MG63 (cell line): ENCODE data around the gene LST1. TPM values are rescaled to one million over a fixed set of nuclear protein-coding genes. Genes with fewer than 3 reads are reported as not detected.
A peak's percentile ranks its signal among the peaks of the same experiment; 100 is the strongest.

Experiments used
- DNase-seq: peaks from one replicate; pipeline ENCODE4 v3.0.0-alpha.2; 2020
- H3K27me3 ChIP-seq: fragments of 250-450 bp; sonication (Bioruptor Pico); 2 replicates; pipeline ENCODE4 v1.5.1; 2020; ENCODE audit warnings: mild to moderate bottlenecking, moderate library complexity
- H3K36me3 ChIP-seq: fragments of 250-450 bp; sonication (Bioruptor Pico); 2 replicates; pipeline ENCODE4 v1.5.1; 2020; ENCODE audit warnings: mild to moderate bottlenecking, moderate library complexity
- H3K4me3 ChIP-seq: fragments of 250-450 bp; sonication (Bioruptor Pico); 2 replicates; pipeline ENCODE4 v1.5.1; 2020; ENCODE audit warnings: mild to moderate bottlenecking, moderate library complexity
- H3K9me3 ChIP-seq: fragments of 250-450 bp; sonication (Bioruptor Pico); 2 replicates; pipeline ENCODE4 v1.5.1; 2020; ENCODE audit warnings: mild to moderate bottlenecking, moderate library complexity
- total RNA-seq: library from RNA; depleted of rRNA; stranded (reverse); fragments of >200 nt; shearing (Covaris generic); gene quantifications from 2 replicates; pipeline ENCODE4 v1.2.3, GENCODE V29; 2014; ENCODE audit warnings: low replicate concordance

Gene LST1
- total RNA-seq, 1 experiment from 2014 or later, result not detected

GRCh38 chr6:31575952-31576685, 10.0 kb upstream of the LST1 start:
- H3K27me3 ChIP-seq, result no peaks in the 10 kb centered on the region
- no peaks in the 10 kb centered on the region for H3K36me3 ChIP-seq
- DNase-seq, result no peak
- H3K9me3 ChIP-seq, result no peaks in the 10 kb centered on the region
- H3K4me3 ChIP-seq, result no peak overlapping the region

GRCh38 chr6:31576897-31577578, 9.0 kb upstream of the LST1 start:
- H3K9me3 ChIP-seq, result no peaks in the 10 kb centered on the region
- DNase-seq, result no peak
- no peak overlapping the region for H3K4me3 ChIP-seq
- no peaks in the 10 kb centered on the region for H3K27me3 ChIP-seq
- no peaks in the 10 kb centered on the region for H3K36me3 ChIP-seq

GRCh38 chr6:31577579-31577966, 8.5 kb upstream of the LST1 start:
- Histone ChIP-seq H3K27me3 (no peaks in the 10 kb centered on the region), H3K9me3 (no peaks in the 10 kb centered on the region), H3K36me3 (no peaks in the 10 kb centered on the region), H3K4me3 (no peak overlapping the region)
- no peak for DNase-seq

- H3K4me3 ChIP-seq, result no peak overlapping the region
- H3K36me3 ChIP-seq, result no peaks in the 10 kb centered on the region
- no peaks in the 10 kb centered on the region for H3K27me3 ChIP-seq
- H3K9me3 ChIP-seq, result no peaks in the 10 kb centered on the region
- DNase-seq, result no peak
Measured at GRCh38 chr6:31578184-31579118, 7.6 kb upstream of the LST1 start.

- Histone ChIP-seq H3K36me3 (no peaks in the 10 kb centered on the region), H3K27me3 (no peaks in the 10 kb centered on the region), H3K9me3 (no peaks in the 10 kb centered on the region), H3K4me3 (no peak overlapping the region)
- no peak for DNase-seq
Measured at GRCh38 chr6:31579119-31579505, 7.0 kb upstream of the LST1 start.

GRCh38 chr6:31579546-31580437, 6.3 kb upstream of the LST1 start:
- no peaks in the 10 kb centered on the region for H3K36me3 ChIP-seq
- no peaks in the 10 kb centered on the region for H3K27me3 ChIP-seq
- H3K9me3 ChIP-seq, result no peaks in the 10 kb centered on the region
- H3K4me3 ChIP-seq, result no peak overlapping the region
- DNase-seq, result no peak

GRCh38 chr6:31580438-31580740, 5.7 kb upstream of the LST1 start:
- Histone ChIP-seq H3K27me3 (no peaks in the 10 kb centered on the region), H3K36me3 (no peaks in the 10 kb centered on the region), H3K4me3 (peak overlapping the region; percentile 71), H3K9me3 (no peaks in the 10 kb centered on the region)
- no peak for DNase-seq

GRCh38 chr6:31580807-31581433, 5.2 kb upstream of the LST1 start:
- peak; percentile 79 for DNase-seq
- Histone ChIP-seq H3K36me3 (no peaks in the 10 kb centered on the region), H3K27me3 (no peaks in the 10 kb centered on the region), H3K9me3 (no peaks in the 10 kb centered on the region), H3K4me3 (peak overlapping the region; percentile 71)

GRCh38 chr6:31581434-31582229, 4.4 kb upstream of the LST1 start:
- no peaks in the 10 kb centered on the region for H3K9me3 ChIP-seq
- peak; percentile 7 for DNase-seq
- H3K4me3 ChIP-seq, result peak overlapping the region; percentile 71
- H3K36me3 ChIP-seq, result no peaks in the 10 kb centered on the region
- H3K27me3 ChIP-seq, result no peaks in the 10 kb centered on the region

- Histone ChIP-seq H3K4me3 (peak within 1 kb of the TSS; percentile 71), H3K27me3 (no peaks in the 10 kb centered on the region)
Measured at GRCh38 chr6:31582230-31582643, 3.8 kb upstream of the LST1 start, which contains the start of gene LTB. TSS of gene LTB (minus strand) at chr6:31582424. CDS start at chr6:31582417, 7 bp downstream.

GRCh38 chr6:31585491-31585890, 586 bp upstream of the LST1 start:
- DNase-seq, result no peak
- no peaks in the 10 kb centered on the region for H3K9me3 ChIP-seq
- H3K27me3 ChIP-seq, result no peaks in the 10 kb centered on the region
- no peaks in the 10 kb centered on the region for H3K36me3 ChIP-seq
- H3K4me3 ChIP-seq, result no peak overlapping the region

More at GRCh38 chr6:31582230-31582643, 3.8 kb upstream of the LST1 start, which contains the start of gene LTB:
- H3K9me3 ChIP-seq, result no peaks in the 10 kb centered on the region
- no peak for DNase-seq
- H3K36me3 ChIP-seq, result no peaks in the 10 kb centered on the region

GRCh38 chr6:31586599-31587281, 663 bp downstream of the LST1 start:
- Histone ChIP-seq H3K4me3 (no peak overlapping the region), H3K27me3 (no peaks in the 10 kb centered on the region), H3K36me3 (no peaks in the 10 kb centered on the region), H3K9me3 (no peaks in the 10 kb centered on the region)
- DNase-seq, result no peak

- no peaks in the 10 kb centered on the region for H3K9me3 ChIP-seq
- DNase-seq, result no peak
Measured at GRCh38 chr6:31587791-31588777, 2.0 kb downstream of the LST1 start.

More at GRCh38 chr6:31587791-31588777, 2.0 kb downstream of the LST1 start:
- Histone ChIP-seq H3K4me3 (no peak overlapping the region), H3K27me3 (no peaks in the 10 kb centered on the region), H3K36me3 (no peaks in the 10 kb centered on the region)
